ENCODE data around the gene RNF25.

DNA sequence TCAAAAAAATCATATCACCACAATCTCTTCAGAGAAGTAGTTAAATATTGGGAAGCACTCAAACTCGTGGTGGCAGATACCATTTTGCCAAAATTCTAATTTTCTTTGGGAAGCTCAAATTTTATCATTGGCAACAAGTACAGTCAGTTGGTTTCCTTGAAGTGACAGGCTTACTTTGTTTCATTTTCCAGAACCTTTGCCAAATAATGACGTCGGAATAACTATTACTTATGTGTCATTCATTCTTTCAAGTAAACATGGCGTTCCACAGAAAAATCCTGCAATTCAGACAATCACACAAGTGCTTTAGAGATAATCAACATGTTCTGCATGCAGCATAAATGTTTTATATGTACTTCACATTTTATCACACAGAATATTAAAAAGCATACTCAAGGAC is 44.3 kb upstream of the RNF25 start:
- TF ChIP-seq, protein P1, sequence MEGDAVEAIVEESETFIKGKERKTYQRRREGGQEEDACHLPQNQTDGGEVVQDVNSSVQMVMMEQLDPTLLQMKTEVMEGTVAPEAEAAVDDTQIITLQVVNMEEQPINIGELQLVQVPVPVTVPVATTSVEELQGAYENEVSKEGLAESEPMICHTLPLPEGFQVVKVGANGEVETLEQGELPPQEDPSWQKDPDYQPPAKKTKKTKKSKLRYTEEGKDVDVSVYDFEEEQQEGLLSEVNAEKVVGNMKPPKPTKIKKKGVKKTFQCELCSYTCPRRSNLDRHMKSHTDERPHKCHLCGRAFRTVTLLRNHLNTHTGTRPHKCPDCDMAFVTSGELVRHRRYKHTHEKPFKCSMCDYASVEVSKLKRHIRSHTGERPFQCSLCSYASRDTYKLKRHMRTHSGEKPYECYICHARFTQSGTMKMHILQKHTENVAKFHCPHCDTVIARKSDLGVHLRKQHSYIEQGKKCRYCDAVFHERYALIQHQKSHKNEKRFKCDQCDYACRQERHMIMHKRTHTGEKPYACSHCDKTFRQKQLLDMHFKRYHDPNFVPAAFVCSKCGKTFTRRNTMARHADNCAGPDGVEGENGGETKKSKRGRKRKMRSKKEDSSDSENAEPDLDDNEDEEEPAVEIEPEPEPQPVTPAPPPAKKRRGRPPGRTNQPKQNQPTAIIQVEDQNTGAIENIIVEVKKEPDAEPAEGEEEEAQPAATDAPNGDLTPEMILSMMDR (IDR thresholded peaks at IDR 0.05) = no peak
- TF ChIP-seq POLR2A (IDR thresholded peaks at IDR 0.05) = no peak
